KMS-11 (cell line): Measurements from ENCODE around the gene NOX5.

ENCODE experiments used
- H2AFZ ChIP-seq: fragments of 200-600 bp; sonication (generic); 2 replicates; pipeline ENCODE4 v1.6.1; 2016; ENCODE audit warnings: antibody characterized with exemption, mixed run types, low read depth
- H3K27ac ChIP-seq: fragments of 200-600 bp; sonication (generic); 2 replicates; pipeline ENCODE4 v1.6.1; 2016; ENCODE audit warnings: mild to moderate bottlenecking, mixed run types
- H3K27me3 ChIP-seq: fragments of 200-600 bp; sonication (generic); 2 replicates; pipeline ENCODE4 v1.6.1; 2017; ENCODE audit warnings: mild to moderate bottlenecking, low read depth, mixed run types, moderate library complexity; ENCODE audit not compliant: insufficient read depth
- H3K36me3 ChIP-seq: fragments of 200-600 bp; sonication (generic); 2 replicates; pipeline ENCODE4 v1.6.1; 2017; ENCODE audit warnings: mild to moderate bottlenecking, mixed run types; ENCODE audit not compliant: insufficient read depth
- H3K4me1 ChIP-seq: fragments of 200-600 bp; sonication (generic); 2 replicates; pipeline ENCODE4 v1.6.1; 2016; ENCODE audit warnings: mild to moderate bottlenecking, low read depth, mixed run types; ENCODE audit not compliant: poor library complexity, severe bottlenecking
- H3K4me2 ChIP-seq: fragments of 200-600 bp; sonication (generic); 2 replicates; pipeline ENCODE4 v1.7.0; 2016; ENCODE audit warnings: mild to moderate bottlenecking, mixed run types
- H3K4me3 ChIP-seq: fragments of 200-600 bp; sonication (generic); IDR thresholded peaks from 2 replicates; pipeline ENCODE4 v1.6.1; 2017; ENCODE audit warnings: low read depth, low read length, mixed read lengths; ENCODE audit not compliant: insufficient read depth
- H3K79me2 ChIP-seq: fragments of 200-600 bp; sonication (generic); 2 replicates; pipeline ENCODE4 v1.6.1; 2016; ENCODE audit warnings: low read depth, mixed run types; ENCODE audit not compliant: insufficient read depth
- H3K9ac ChIP-seq: fragments of 200-600 bp; sonication (generic); 2 replicates; pipeline ENCODE4 v1.6.1; 2016; ENCODE audit warnings: mild to moderate bottlenecking, mixed run types
- H4K20me1 ChIP-seq: fragments of 200-600 bp; sonication (generic); 2 replicates; pipeline ENCODE4 v1.6.1; 2016; ENCODE audit warnings: mild to moderate bottlenecking, mixed run types; ENCODE audit not compliant: insufficient read depth
- TF ChIP-seq, protein P1 (sequence below): fragments of 200-600 bp; sonication (generic); conservative IDR thresholded peaks from 2 replicates; pipeline ENCODE4 v1.6.1; 2017; ENCODE audit warnings: low read depth, mild to moderate bottlenecking, antibody characterized with exemption, low read length, moderate library complexity, mixed read lengths

The NOX5 gene

DNA sequence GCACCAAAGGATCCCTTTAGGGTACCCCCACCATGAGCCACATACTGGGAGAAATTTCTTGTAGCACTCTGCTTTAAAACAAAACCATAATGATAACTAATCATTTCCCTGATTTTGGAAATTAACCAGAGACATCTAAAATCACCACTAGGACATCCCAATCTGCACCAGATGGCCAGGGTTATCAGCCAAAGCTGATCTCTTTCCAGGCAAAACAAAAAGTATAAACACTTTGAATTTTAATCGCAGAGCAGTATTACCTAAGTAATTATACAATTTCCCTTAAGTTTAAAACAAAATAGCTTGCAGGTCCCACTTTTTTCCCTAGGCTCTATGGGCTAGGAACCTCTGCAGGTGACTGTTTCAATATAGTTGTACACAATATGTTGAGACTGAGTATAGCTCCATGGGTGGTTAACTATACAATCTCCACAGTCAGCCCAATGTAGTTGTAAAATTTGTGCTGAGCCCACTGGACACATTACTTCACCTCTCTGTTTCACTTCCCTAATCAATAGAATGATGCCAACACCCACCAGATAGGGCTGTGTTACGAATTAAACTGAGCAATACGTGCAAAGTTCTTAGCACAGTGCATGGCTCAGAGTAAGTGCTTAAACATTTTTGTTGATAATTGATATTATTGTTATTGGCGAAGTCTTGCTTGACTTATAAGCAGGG lies 629 bp upstream of the NOX5 start:
- H3K4me2 ChIP-seq: no peak overlapping the region
- H3K79me2 ChIP-seq: no peaks in the 10 kb centered on the region
- TF ChIP-seq, protein P1, sequence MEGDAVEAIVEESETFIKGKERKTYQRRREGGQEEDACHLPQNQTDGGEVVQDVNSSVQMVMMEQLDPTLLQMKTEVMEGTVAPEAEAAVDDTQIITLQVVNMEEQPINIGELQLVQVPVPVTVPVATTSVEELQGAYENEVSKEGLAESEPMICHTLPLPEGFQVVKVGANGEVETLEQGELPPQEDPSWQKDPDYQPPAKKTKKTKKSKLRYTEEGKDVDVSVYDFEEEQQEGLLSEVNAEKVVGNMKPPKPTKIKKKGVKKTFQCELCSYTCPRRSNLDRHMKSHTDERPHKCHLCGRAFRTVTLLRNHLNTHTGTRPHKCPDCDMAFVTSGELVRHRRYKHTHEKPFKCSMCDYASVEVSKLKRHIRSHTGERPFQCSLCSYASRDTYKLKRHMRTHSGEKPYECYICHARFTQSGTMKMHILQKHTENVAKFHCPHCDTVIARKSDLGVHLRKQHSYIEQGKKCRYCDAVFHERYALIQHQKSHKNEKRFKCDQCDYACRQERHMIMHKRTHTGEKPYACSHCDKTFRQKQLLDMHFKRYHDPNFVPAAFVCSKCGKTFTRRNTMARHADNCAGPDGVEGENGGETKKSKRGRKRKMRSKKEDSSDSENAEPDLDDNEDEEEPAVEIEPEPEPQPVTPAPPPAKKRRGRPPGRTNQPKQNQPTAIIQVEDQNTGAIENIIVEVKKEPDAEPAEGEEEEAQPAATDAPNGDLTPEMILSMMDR: no peak
- no peaks in the 10 kb centered on the region for H4K20me1 ChIP-seq
- H3K36me3 ChIP-seq: no peaks in the 10 kb centered on the region
- H3K9ac ChIP-seq: no peak overlapping the region
- no peak overlapping the region for H2AFZ ChIP-seq
- H3K4me3 ChIP-seq: no peak overlapping the region
- no peaks in the 10 kb centered on the region for H3K27me3 ChIP-seq
- H3K27ac ChIP-seq: no peak overlapping the region
- H3K4me1 ChIP-seq: no peaks in the 10 kb centered on the region

DNA sequence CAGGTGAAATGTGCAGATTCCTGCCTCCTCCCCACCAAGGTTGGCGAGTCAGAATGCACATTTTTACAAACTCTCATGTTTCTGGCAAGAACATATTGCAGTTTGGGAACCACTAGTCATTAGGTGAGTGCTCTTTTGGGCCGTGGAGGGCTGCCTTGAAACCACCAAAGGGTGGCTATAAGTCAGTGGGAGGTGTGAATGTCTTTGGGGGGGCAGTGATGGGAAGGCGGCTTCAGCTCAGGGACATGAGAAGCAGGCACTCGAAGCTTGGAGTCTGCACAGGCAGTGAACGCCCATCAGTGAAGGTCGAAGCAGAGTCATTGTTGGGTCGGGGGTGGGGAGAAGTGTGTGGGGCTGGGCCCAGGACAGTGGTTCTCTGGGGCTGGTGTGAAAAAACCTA lies 1.1 kb downstream of the NOX5 start:
- no peaks in the 10 kb centered on the region for H3K4me1 ChIP-seq
- no peak overlapping the region for H3K9ac ChIP-seq
- TF ChIP-seq, protein P1: no peak
- no peak overlapping the region for H3K4me3 ChIP-seq
- no peak overlapping the region for H2AFZ ChIP-seq
- no peaks in the 10 kb centered on the region for H4K20me1 ChIP-seq
- H3K36me3 ChIP-seq: no peaks in the 10 kb centered on the region
- H3K27ac ChIP-seq: no peak overlapping the region
- H3K79me2 ChIP-seq: no peaks in the 10 kb centered on the region
- no peak overlapping the region for H3K4me2 ChIP-seq
- H3K27me3 ChIP-seq: no peaks in the 10 kb centered on the region

DNA sequence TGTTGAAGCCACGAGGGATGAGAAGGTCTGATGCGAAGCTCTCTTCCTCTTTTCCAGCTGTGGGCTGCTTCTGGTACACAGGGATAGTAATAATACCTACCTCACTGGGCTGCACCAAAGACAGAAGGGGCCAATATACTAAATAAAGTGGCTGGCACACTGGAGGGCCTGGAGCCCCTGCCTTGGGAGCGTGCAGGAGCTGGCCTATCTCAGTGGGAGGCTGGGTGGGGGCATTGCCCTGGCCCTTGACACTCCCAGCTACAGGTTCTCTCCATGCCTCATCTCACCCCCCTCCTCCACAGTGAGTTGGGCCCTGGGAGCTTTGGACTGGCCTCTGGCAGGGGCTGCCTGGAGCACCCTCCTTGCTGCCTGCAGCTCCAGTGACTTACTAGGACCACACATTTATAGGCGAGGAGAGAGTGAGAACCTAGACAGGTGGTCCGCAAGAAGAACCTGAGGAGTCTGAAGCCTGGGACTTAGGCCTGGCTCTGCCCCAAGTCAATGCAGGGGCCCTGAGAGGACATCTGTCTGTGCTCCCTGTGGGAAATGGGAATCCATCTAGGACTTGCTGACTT lies 1.6 kb downstream of the NOX5 start:
- no peak overlapping the region for H2AFZ ChIP-seq
- no peak overlapping the region for H3K9ac ChIP-seq
- H3K4me2 ChIP-seq: no peak overlapping the region
- TF ChIP-seq, protein P1: no peak
- H3K4me1 ChIP-seq: no peaks in the 10 kb centered on the region
- H3K27me3 ChIP-seq: no peaks in the 10 kb centered on the region
- H3K79me2 ChIP-seq: no peaks in the 10 kb centered on the region
- no peaks in the 10 kb centered on the region for H4K20me1 ChIP-seq
- no peak overlapping the region for H3K27ac ChIP-seq
- no peak overlapping the region for H3K4me3 ChIP-seq
- H3K36me3 ChIP-seq: no peaks in the 10 kb centered on the region

DNA sequence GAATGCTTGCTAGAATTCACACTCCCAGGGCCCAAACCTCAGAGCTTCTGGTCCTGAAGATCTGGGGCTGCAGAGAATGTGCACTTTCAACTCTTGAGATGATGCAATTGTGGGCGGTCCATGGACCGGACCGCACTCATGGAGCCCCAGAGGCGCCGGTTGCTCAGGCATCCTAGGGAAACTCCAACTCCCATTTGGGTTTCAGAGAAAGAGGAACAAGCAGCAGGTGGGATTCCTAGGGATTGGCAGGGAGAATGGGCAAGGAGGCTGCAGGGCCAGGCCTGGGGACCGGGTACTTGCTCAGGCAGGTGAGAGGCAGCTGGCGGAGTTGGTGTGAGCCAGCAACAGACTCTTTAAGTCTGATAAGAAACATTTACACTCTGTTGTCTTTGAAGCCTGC lies 3.5 kb downstream of the NOX5 start:
- Histone ChIP-seq H3K4me3 (no peak overlapping the region), H2AFZ (no peak overlapping the region)

More for the DNA sequence above, 3.5 kb downstream of the NOX5 start:
- Histone ChIP-seq H3K79me2 (no peaks in the 10 kb centered on the region), H3K4me2 (no peak overlapping the region), H3K27ac (no peak overlapping the region), H3K9ac (no peak overlapping the region), H3K4me1 (no peaks in the 10 kb centered on the region), H4K20me1 (no peaks in the 10 kb centered on the region), H3K36me3 (no peaks in the 10 kb centered on the region), H3K27me3 (no peaks in the 10 kb centered on the region)
- TF ChIP-seq, protein P1: no peak
